Gastrocnemius medialis (tissue), 4 donors: ENCODE measurements around the gene TNXB.
"Not testable (repeated sequence)": the region's sequence is repeated elsewhere in the genome, so short reads cannot be mapped to it uniquely, and the experiment has no call there.

Source experiments
- POLR2A ChIP-seq, 2 donors: fragments of 450-650 bp; IDR thresholded peaks; one replicate each; pipeline ENCODE4 v1.6.1; 2017; ENCODE audit warnings: antibody characterized with exemption in 2 of 2, mild to moderate bottlenecking in 2 of 2, moderate library complexity in 2 of 2
- TF ChIP-seq, protein P1 (sequence below), 5 experiments: fragments of 450-650 bp in 3 of 5; fragments of 200-600 bp in 2 of 5; sonication (generic) in 2 of 5; IDR thresholded peaks in 4 of 5; conservative IDR thresholded peaks in 1 of 5; 1 replicate in 4 of 5; 2 replicates in 1 of 5; pipeline ENCODE4 v1.5.1; 2016 to 2019; ENCODE audit warnings: antibody characterized with exemption in 5 of 5, mild to moderate bottlenecking in 3 of 5, moderate library complexity in 3 of 5

DNA sequence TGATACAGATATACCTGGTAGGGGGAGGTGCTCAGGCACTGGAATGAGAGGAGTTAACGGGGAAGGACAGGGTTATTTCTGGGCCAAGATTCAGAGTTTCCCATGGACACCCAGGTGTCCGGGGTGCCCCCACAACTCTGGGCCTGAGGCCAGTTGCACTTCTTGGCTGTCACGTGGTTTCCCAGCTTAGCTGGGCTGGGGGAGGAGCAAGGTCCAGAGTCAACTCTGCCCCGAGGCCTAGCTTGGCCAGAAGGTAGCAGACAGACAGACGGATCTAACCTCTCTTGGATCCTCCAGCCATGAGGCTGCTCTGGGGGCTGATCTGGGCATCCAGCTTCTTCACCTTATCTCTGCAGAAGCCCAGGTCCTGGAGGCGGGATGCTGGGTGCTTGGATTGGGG lies 94.6 kb downstream of the TNXB start, which contains the start of gene C4B:
- not testable (repeated sequence) for TF ChIP-seq POLR2A (IDR thresholded peaks at IDR 0.05)
- TF ChIP-seq, protein P1, sequence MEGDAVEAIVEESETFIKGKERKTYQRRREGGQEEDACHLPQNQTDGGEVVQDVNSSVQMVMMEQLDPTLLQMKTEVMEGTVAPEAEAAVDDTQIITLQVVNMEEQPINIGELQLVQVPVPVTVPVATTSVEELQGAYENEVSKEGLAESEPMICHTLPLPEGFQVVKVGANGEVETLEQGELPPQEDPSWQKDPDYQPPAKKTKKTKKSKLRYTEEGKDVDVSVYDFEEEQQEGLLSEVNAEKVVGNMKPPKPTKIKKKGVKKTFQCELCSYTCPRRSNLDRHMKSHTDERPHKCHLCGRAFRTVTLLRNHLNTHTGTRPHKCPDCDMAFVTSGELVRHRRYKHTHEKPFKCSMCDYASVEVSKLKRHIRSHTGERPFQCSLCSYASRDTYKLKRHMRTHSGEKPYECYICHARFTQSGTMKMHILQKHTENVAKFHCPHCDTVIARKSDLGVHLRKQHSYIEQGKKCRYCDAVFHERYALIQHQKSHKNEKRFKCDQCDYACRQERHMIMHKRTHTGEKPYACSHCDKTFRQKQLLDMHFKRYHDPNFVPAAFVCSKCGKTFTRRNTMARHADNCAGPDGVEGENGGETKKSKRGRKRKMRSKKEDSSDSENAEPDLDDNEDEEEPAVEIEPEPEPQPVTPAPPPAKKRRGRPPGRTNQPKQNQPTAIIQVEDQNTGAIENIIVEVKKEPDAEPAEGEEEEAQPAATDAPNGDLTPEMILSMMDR (IDR thresholded peaks at IDR 0.05 in 4 of 5, conservative IDR thresholded peaks at IDR 0.05 in 1 of 5): not testable (repeated sequence)
